ENCODE results near the gene OR3A2. TPM values are rescaled to one million over a fixed set of nuclear protein-coding genes. Genes with fewer than 3 reads are reported as not detected.
"Not testable (repeated sequence)": the region's sequence is repeated elsewhere in the genome, so short reads cannot be mapped to it uniquely, and the experiment has no call there.

Gene OR3A2
- total RNA-seq (1 to 10 TPM in 4 of 5 donors, under 1 TPM in 1; 0.63 to 6.3 (median 2.9) TPM), total RNA-seq (0.06 to 2.3 (median 0.69) reads per million in 29 experiments)
- total RNA-seq (2013), result 0.41 TPM

DNA sequence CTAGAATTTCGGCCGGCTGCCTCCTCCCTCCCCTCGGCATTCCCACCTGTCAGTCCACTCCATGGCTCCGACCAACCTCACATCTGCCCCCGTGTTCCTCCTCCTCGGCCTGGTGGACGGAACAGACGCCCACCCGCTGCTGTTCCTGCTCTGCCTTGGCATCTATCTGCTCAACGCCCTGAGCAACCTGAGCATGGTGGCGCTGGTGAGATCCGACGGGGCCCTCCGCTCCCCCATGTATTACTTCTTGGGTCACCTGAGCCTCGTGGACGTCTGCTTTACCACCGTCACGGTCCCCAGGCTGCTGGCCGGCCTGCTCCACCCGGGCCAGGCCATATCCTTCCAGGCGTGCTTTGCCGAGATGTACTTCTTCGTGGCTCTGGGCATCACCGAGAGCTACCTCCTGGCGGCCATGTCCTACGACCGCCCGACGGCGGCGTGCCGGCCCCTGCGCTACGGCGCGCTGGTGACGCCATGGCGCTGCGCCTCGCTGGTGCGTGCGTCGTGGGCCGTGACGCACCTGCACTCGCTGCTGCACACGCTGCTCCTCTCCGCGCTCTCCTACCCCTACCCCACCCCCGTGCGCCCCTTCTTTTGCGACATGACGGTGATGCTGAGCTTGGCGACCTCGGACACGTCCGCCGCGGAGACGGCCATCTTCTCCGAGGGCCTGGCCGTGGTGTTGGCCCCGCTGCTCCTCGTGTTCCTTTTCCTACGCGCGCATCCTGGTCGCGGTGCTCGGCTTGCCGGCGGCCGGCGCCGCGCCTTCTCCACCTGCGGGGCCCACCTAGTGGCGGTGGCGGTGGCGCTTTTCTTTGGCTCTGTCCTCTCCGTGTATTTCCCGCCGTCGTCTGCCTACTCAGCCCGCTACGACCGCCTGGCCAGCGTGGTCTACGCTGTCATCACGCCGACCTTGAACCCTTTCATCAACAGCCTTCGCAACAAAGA is at the start of gene OR3A2:
TSS of gene OR3A2 (minus strand) at position 440 of the 948 bp plus-strand sequence.
- H3K27ac Mint-ChIP-seq, result peak within 1 kb of the TSS in 1 of 2 donors; percentile 71
- Histone ChIP-seq H3K27ac (ENCODE audit: low read length) (no peak within 1 kb of the TSS), H3K9me3 (no peaks in the 10 kb centered on the region), H3K27me3 (replicated peaks in 1 of 2; ENCODE audit: control insufficient read depth in 2 of 2, extremely low read depth in 1 of 2, insufficient read depth in 2 of 2, low read length in 1 of 2) (peaks cover 5 to 21% of the 10 kb centered on the region in 2 experiments), H3K36me3 (ENCODE audit: control insufficient read depth in 2 of 2, extremely low read depth in 1 of 2, insufficient read depth in 1 of 2, low read length in 1 of 2) (no peaks in the 10 kb centered on the region), H3K4me1 (ENCODE audit: control insufficient read depth in 1 of 2, extremely low read depth in 1 of 2, insufficient read depth in 2 of 2, low read length in 2 of 2) (peaks cover 2% of the 10 kb centered on the region in 2 experiments), H3K4me3 (ENCODE audit: control insufficient read depth in 1 of 2, extremely low read depth in 1 of 2, low read length in 1 of 2) (peak within 1 kb of the TSS in 1 of 2 donors; percentile 51)
- peaks cover 0 to 4% (median 3%) of the 10 kb centered on the region in 3 donors for H3K9me3 Mint-ChIP-seq
- 45% methylated on average over 90 of the region's 92 CpGs for whole genome bisulfite sequencing (ENCODE audit: insufficient coverage)
- ChIA-PET CTCF (interaction anchor here in 1 of 2 donors (0.6 kb wide), 1 partner anchor 458 kb away, joined by 4 read pairs; no protein-coding TSS in a partner anchor), POLR2A (no interaction called here)
- ATAC-seq (replicated peaks in 1 of 4) (peak in 3 of 4 experiments; percentile 80 to 98 (median 84)), DNase-seq (peak in 14 of 35 experiments; percentile 6 to 64 (median 23))
- H3K36me3 Mint-ChIP-seq, result peaks cover 4% of the 10 kb centered on the region
- peaks cover 0 to 8% (median 0%) of the 10 kb centered on the region in 3 donors for H3K4me1 Mint-ChIP-seq
- peak within 1 kb of the TSS; percentile 21 to 79 (median 79) for H3K4me3 Mint-ChIP-seq
- H3K27me3 Mint-ChIP-seq, result peaks cover 30 to 44% of the 10 kb centered on the region in 2 donors

GRCh38 chr17:3433741-3434140 is 47.6 kb upstream of the OR3A2 start, which contains the start of gene OR1E2:
OR1E2 (minus strand) TSS chr17:3433841; CDS start chr17:3433841, 0 bp downstream.
- no peak for DNase-seq
- ATAC-seq (replicated peaks in 1 of 4), result no peak
- H3K27ac Mint-ChIP-seq, result no peak within 1 kb of the TSS
- H3K4me1 ChIP-seq (ENCODE audit: control insufficient read depth in 1 of 2, extremely low read depth in 1 of 2, insufficient read depth in 2 of 2, low read length in 2 of 2), result no peaks in the 10 kb centered on the region
- H3K27me3 Mint-ChIP-seq, result peaks cover 17 to 29% of the 10 kb centered on the region in 2 donors
- no peak within 1 kb of the TSS for H3K27ac ChIP-seq (ENCODE audit: low read length)
- CTCF ChIA-PET, result no interaction called here
- no peaks in the 10 kb centered on the region for H3K36me3 Mint-ChIP-seq
- 84% methylated on average over 2 of the region's 3 CpGs for WGBS (ENCODE audit: insufficient coverage)
- H3K9me3 ChIP-seq, result no peaks in the 10 kb centered on the region
- H3K9me3 Mint-ChIP-seq, result peaks cover 7 to 9% (median 8%) of the 10 kb centered on the region in 3 donors
- no peaks in the 10 kb centered on the region for H3K36me3 ChIP-seq (ENCODE audit: control insufficient read depth in 2 of 2, extremely low read depth in 1 of 2, insufficient read depth in 1 of 2, low read length in 1 of 2)
- H3K4me1 Mint-ChIP-seq, result no peaks in the 10 kb centered on the region
- H3K27me3 ChIP-seq (replicated peaks in 1 of 2; ENCODE audit: control insufficient read depth in 2 of 2, extremely low read depth in 1 of 2, insufficient read depth in 2 of 2, low read length in 1 of 2), result peaks cover 0 to 11% of the 10 kb centered on the region in 2 experiments
- no peak within 1 kb of the TSS for H3K4me3 Mint-ChIP-seq
- POLR2A ChIA-PET, result no interaction called here
- no peak within 1 kb of the TSS for H3K4me3 ChIP-seq (ENCODE audit: control insufficient read depth in 1 of 2, extremely low read depth in 1 of 2, low read length in 1 of 2)

- H3K4me1 ChIP-seq (ENCODE audit: control insufficient read depth in 1 of 2, extremely low read depth in 1 of 2, insufficient read depth in 2 of 2, low read length in 2 of 2); H3K4me1 Mint-ChIP-seq; H3K9me3 Mint-ChIP-seq; H3K36me3 ChIP-seq (ENCODE audit: control insufficient read depth in 2 of 2, extremely low read depth in 1 of 2, insufficient read depth in 1 of 2, low read length in 1 of 2); H3K27ac ChIP-seq (ENCODE audit: low read length); POLR2A ChIA-PET; H3K4me3 ChIP-seq (ENCODE audit: control insufficient read depth in 1 of 2, extremely low read depth in 1 of 2, low read length in 1 of 2); H3K36me3 Mint-ChIP-seq; H3K4me3 Mint-ChIP-seq; H3K27ac Mint-ChIP-seq; H3K9me3 ChIP-seq; CTCF ChIA-PET; ATAC-seq (replicated peaks in 1 of 4): not testable (repeated sequence)
- 0% methylated on average over 3 of the region's 7 CpGs for WGBS (ENCODE audit: insufficient coverage)
- peaks cover 21 to 28% of the 10 kb centered on the region in 2 donors for H3K27me3 Mint-ChIP-seq
- peak in 9 of 35 experiments; percentile 0 to 23 (median 3) for DNase-seq
- peaks cover 0 to 11% of the 10 kb centered on the region in 2 experiments for H3K27me3 ChIP-seq (replicated peaks in 1 of 2; ENCODE audit: control insufficient read depth in 2 of 2, extremely low read depth in 1 of 2, insufficient read depth in 2 of 2, low read length in 1 of 2)
Measured at GRCh38 chr17:3433215-3433614, 47.1 kb upstream of the OR3A2 start.

- no peaks in the 10 kb centered on the region for H3K9me3 ChIP-seq
- DNase-seq (no peak), ATAC-seq (replicated peaks in 1 of 4) (no peak)
- peaks cover 0 to 3% of the 10 kb centered on the region in 2 experiments for H3K27me3 ChIP-seq (replicated peaks in 1 of 2; ENCODE audit: control insufficient read depth in 2 of 2, extremely low read depth in 1 of 2, insufficient read depth in 2 of 2, low read length in 1 of 2)
- no peaks in the 10 kb centered on the region for H3K36me3 Mint-ChIP-seq
- H3K4me1 ChIP-seq (ENCODE audit: control insufficient read depth in 1 of 2, extremely low read depth in 1 of 2, insufficient read depth in 2 of 2, low read length in 2 of 2), result no peaks in the 10 kb centered on the region
- CTCF ChIA-PET, result no interaction called here
- no peak overlapping the region for H3K4me3 Mint-ChIP-seq
- peaks cover 13 to 26% of the 10 kb centered on the region in 2 donors for H3K27me3 Mint-ChIP-seq
- H3K27ac Mint-ChIP-seq, result no peak overlapping the region
- H3K27ac ChIP-seq (ENCODE audit: low read length), result no peak overlapping the region
- peaks cover 0 to 3% (median 0%) of the 10 kb centered on the region in 3 donors for H3K9me3 Mint-ChIP-seq
- no peaks in the 10 kb centered on the region for H3K36me3 ChIP-seq (ENCODE audit: control insufficient read depth in 2 of 2, extremely low read depth in 1 of 2, insufficient read depth in 1 of 2, low read length in 1 of 2)
- POLR2A ChIA-PET, result no interaction called here
- 80% methylated on average over 1 of the region's 2 CpGs for WGBS (ENCODE audit: insufficient coverage)
- no peaks in the 10 kb centered on the region for H3K4me1 Mint-ChIP-seq
- no peak overlapping the region for H3K4me3 ChIP-seq (ENCODE audit: control insufficient read depth in 1 of 2, extremely low read depth in 1 of 2, low read length in 1 of 2)
Measured at GRCh38 chr17:3418222-3418621, 32.1 kb upstream of the OR3A2 start.

- Histone ChIP-seq H3K36me3 (ENCODE audit: control insufficient read depth in 2 of 2, extremely low read depth in 1 of 2, insufficient read depth in 1 of 2, low read length in 1 of 2) (no peaks in the 10 kb centered on the region), H3K27me3 (replicated peaks in 1 of 2; ENCODE audit: control insufficient read depth in 2 of 2, extremely low read depth in 1 of 2, insufficient read depth in 2 of 2, low read length in 1 of 2) (peaks cover 0 to 8% of the 10 kb centered on the region in 2 experiments), H3K4me3 (ENCODE audit: control insufficient read depth in 1 of 2, extremely low read depth in 1 of 2, low read length in 1 of 2) (no peak overlapping the region), H3K27ac (ENCODE audit: low read length) (no peak overlapping the region), H3K4me1 (ENCODE audit: control insufficient read depth in 1 of 2, extremely low read depth in 1 of 2, insufficient read depth in 2 of 2, low read length in 2 of 2) (no peaks in the 10 kb centered on the region), H3K9me3 (no peaks in the 10 kb centered on the region)
- 100% methylated on average over 2 of the region's 5 CpGs for WGBS (ENCODE audit: insufficient coverage)
- Mint-ChIP-seq H3K4me1 (peaks cover 0 to 5% (median 0%) of the 10 kb centered on the region in 3 donors), H3K36me3 (no peaks in the 10 kb centered on the region), H3K27me3 (peaks cover 19 to 24% of the 10 kb centered on the region in 2 donors), H3K27ac (no peak overlapping the region), H3K9me3 (no peaks in the 10 kb centered on the region), H3K4me3 (no peak overlapping the region)
- CTCF ChIA-PET, result no interaction called here
- POLR2A ChIA-PET, result no interaction called here
- DNase-seq (no peak), ATAC-seq (replicated peaks in 1 of 4) (no peak)
Measured at GRCh38 chr17:3415610-3416009, 29.5 kb upstream of the OR3A2 start.

- POLR2A ChIA-PET; H3K4me3 ChIP-seq (ENCODE audit: control insufficient read depth in 1 of 2, extremely low read depth in 1 of 2, low read length in 1 of 2): not testable (repeated sequence)
Measured at GRCh38 chr17:3412216-3412615, 26.1 kb upstream of the OR3A2 start.

More at GRCh38 chr17:3412216-3412615, 26.1 kb upstream of the OR3A2 start:
- H3K4me1 Mint-ChIP-seq; DNase-seq; H3K9me3 ChIP-seq; H3K4me1 ChIP-seq (ENCODE audit: control insufficient read depth in 1 of 2, extremely low read depth in 1 of 2, insufficient read depth in 2 of 2, low read length in 2 of 2); H3K27ac ChIP-seq (ENCODE audit: low read length); H3K27ac Mint-ChIP-seq; CTCF ChIA-PET; H3K36me3 Mint-ChIP-seq; H3K36me3 ChIP-seq (ENCODE audit: control insufficient read depth in 2 of 2, extremely low read depth in 1 of 2, insufficient read depth in 1 of 2, low read length in 1 of 2); H3K4me3 Mint-ChIP-seq; ATAC-seq (replicated peaks in 1 of 4): not testable (repeated sequence)
- H3K27me3 ChIP-seq (replicated peaks in 1 of 2; ENCODE audit: control insufficient read depth in 2 of 2, extremely low read depth in 1 of 2, insufficient read depth in 2 of 2, low read length in 1 of 2), result peaks cover 0 to 18% of the 10 kb centered on the region in 2 experiments
- WGBS (ENCODE audit: insufficient coverage), result no CpG with 5 or more reads among the region's 16 CpGs
- peaks cover 8 to 13% (median 9%) of the 10 kb centered on the region in 3 donors for H3K9me3 Mint-ChIP-seq
- H3K27me3 Mint-ChIP-seq, result peaks cover 36 to 37% of the 10 kb centered on the region in 2 donors

Measured in T-cell (primary cell).